ENCODE results near the gene FAM120C. TPM values are rescaled to one million over a fixed set of nuclear protein-coding genes. Genes with fewer than 3 reads are reported as not detected.

Gene FAM120C, protein sequence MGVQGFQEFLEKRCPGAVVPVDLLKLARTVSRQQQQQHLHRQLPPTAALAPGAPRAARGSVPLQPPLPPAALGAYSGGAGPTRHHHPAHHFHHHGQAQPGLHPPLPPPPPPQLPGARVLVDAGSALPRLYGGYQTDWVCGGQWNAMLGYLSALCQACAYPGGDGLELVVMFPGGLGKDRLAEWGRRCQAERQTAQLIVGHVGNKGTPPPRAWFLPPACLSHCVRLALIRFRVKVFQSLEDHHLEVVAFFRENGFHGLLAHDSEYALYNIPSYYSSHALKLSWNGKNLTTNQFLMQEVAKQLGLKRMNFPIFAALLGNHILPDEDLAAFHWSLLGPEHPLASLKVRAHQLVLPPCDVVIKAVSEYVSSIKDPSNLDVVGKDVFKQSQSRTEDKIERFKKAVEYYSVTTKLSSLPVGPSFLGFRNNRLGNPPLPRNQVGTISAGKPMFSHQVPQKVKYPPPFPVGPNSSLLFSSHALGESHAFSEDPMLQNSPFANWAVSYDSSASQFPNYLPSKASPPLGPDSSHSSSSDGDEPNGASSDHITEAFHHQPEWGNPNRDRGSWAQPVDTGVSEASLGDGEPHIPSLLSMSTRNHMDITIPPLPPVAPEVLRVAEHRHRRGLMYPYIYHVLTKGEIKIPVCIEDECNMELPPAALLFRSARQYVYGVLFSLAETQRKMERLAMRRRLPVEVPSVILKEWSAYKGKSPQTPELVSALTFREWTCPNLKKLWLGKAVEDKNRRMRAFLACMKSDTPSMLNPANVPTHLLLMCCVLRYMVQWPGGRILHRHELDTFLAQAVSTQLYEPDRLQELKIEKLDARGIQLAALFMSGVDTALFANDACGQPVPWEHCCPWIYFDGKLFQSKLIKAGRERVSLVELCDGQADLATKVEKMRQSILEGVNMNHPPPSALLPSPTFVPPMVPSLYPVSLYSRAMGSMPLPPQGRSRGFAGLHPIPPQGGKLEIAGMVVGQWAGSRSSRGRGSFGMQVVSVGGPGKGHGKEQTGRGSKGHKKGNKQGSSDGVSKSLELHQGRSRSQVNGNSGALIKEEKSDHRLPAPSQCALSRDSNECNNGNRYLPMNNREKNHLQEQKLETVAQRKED
- total RNA-seq (ENCODE audit: unreplicated experiment), result 7.0 TPM
- long read RNA-seq, partial matches to known transcripts, result 0 of 1 reads
- long read RNA-seq, other reads (novel, unspliced or antisense), result 0 of 1 reads

DNA sequence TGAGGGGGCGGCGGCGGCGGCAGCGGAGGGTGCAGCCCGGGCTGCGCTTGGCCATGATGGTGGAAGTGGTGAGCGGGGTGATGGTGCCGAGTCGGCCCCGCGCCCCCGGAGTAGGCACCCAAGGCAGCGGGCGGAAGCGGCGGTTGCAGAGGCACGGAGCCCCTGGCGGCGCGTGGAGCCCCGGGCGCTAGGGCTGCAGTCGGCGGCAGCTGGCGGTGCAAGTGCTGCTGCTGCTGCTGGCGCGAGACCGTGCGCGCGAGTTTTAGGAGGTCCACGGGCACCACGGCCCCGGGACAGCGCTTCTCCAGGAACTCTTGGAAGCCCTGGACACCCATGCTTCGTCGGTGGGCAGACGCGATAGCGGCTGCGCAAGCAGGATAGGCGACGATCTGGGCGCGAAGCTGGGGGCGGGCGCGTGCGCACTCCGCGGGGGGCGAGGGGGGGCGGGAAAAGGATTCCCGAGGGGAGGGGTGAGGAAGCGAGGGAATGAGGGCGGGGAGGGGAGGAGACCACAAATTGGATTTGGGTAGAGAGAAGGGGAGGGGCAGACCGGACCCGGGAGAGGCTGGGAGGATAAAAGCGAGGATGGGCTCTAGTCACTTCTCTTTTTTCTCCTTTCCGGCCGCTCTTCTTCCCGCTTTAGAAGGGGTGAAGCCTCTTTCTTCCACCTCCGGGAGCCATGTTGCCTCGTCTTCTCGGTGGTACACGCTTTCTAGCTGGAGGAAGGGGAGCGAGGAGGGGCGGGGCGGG, at the start of gene FAM120C:
Gene FAM120C (minus strand): TSS at position 391 of the 750 bp plus-strand sequence. CDS start 56 bp downstream, at position 335.
- Mint-ChIP-seq H3K27ac (ENCODE audit: unreplicated experiment) (peak within 1 kb of the TSS; percentile 44), H3K27me3 (ENCODE audit: unreplicated experiment) (peaks cover 2% of the 10 kb centered on the region), H3K36me3 (ENCODE audit: low read depth, unreplicated experiment) (peaks cover 10% of the 10 kb centered on the region), H3K9me3 (ENCODE audit: unreplicated experiment) (no peaks in the 10 kb centered on the region), H3K4me1 (ENCODE audit: unreplicated experiment) (peaks cover 19% of the 10 kb centered on the region), H3K4me3 (ENCODE audit: unreplicated experiment) (peak within 1 kb of the TSS; percentile 87)
- DNase-seq (ENCODE audit: low spot score), result peak; percentile 44
- TF ChIP-seq, protein P1, sequence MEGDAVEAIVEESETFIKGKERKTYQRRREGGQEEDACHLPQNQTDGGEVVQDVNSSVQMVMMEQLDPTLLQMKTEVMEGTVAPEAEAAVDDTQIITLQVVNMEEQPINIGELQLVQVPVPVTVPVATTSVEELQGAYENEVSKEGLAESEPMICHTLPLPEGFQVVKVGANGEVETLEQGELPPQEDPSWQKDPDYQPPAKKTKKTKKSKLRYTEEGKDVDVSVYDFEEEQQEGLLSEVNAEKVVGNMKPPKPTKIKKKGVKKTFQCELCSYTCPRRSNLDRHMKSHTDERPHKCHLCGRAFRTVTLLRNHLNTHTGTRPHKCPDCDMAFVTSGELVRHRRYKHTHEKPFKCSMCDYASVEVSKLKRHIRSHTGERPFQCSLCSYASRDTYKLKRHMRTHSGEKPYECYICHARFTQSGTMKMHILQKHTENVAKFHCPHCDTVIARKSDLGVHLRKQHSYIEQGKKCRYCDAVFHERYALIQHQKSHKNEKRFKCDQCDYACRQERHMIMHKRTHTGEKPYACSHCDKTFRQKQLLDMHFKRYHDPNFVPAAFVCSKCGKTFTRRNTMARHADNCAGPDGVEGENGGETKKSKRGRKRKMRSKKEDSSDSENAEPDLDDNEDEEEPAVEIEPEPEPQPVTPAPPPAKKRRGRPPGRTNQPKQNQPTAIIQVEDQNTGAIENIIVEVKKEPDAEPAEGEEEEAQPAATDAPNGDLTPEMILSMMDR (IDR thresholded peaks at IDR 0.05; ENCODE audit: unreplicated experiment), result no peak

DNA sequence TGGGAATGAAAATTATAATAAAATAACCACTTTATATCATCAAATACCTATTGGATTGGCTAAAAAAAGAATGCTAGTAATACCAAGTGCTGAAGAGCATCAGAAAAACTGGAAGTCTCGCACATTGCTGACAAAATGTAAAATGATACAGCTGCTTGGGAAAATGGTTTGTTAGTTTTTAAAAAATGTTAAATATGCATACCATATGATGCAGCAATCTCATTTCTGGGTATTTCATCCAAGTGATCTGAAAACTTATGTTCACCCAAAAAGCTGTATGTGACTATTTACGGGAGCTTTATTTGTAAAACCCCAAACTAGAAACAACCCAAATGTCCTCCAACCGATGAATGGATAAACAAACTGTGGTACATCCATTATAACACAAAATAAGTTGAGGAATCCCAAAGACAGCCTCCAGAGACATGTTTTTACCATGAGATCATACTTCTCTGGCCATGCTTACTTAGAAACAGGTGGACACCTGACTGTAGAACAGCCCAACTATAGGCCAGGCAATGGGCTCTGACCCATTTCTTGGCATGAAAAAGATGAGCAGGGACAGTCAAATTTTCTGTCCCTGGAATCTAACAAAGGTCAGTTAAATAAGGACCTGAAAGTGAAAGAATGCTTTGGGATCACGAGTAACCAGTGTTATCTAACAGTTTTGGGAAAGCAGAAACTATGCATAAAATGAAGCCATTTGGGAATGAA, 47.5 kb upstream of the FAM120C start:
- H3K9me3 Mint-ChIP-seq (ENCODE audit: unreplicated experiment), result no peaks in the 10 kb centered on the region
- TF ChIP-seq, protein P1 (IDR thresholded peaks at IDR 0.05; ENCODE audit: unreplicated experiment), result no peak
- no peaks in the 10 kb centered on the region for H3K4me1 Mint-ChIP-seq (ENCODE audit: unreplicated experiment)
- peaks cover 3% of the 10 kb centered on the region for H3K36me3 Mint-ChIP-seq (ENCODE audit: low read depth, unreplicated experiment)
- no peaks in the 10 kb centered on the region for H3K27me3 Mint-ChIP-seq (ENCODE audit: unreplicated experiment)
- H3K4me3 Mint-ChIP-seq (ENCODE audit: unreplicated experiment), result no peak overlapping the region
- DNase-seq (ENCODE audit: low spot score), result no peak
- H3K27ac Mint-ChIP-seq (ENCODE audit: unreplicated experiment), result no peak overlapping the region

DNA sequence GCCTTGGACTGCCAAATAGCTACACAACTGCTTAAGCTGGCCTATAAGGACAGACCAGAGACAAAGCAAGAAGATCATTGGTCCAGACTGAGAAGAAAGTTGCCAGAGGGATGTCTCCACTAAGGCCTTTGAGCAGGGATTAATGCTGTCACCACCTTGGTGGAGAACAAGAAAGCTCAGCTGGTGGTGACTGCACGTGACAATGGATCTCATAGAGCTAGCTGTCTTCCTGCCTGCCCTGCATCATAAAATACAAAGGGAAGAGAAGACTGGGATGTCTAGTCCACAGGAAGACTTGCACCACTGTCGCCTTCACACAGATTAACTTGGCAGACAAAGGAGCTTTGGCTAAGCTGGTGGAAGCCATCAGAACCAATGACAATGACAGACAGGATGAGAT, 40.5 kb upstream of the FAM120C start:
- DNase-seq (ENCODE audit: low spot score), result no peak
- Mint-ChIP-seq H3K9me3 (ENCODE audit: unreplicated experiment) (no peaks in the 10 kb centered on the region), H3K27me3 (ENCODE audit: unreplicated experiment) (no peaks in the 10 kb centered on the region), H3K4me1 (ENCODE audit: unreplicated experiment) (no peaks in the 10 kb centered on the region), H3K4me3 (ENCODE audit: unreplicated experiment) (no peak overlapping the region), H3K36me3 (ENCODE audit: low read depth, unreplicated experiment) (no peaks in the 10 kb centered on the region), H3K27ac (ENCODE audit: unreplicated experiment) (no peak overlapping the region)
- TF ChIP-seq, protein P1 (IDR thresholded peaks at IDR 0.05; ENCODE audit: unreplicated experiment), result no peak

DNA sequence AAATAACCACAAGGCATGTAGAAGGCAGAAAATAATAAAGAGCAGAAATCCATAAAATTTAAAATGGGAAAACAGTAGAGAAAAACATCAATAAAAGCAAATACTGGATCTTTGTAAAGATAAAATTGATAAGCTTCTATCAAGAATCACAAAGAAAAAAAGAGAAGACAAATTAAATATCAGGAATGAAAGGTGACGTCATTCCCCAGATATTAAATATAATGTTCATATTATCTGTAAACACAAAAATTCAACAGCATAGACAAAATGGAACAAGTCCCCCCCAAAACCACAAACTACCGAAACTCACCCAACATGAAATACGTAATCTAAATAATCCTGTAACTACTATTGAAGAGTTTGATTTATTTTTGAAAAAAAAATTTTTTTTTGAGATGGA, 30.5 kb upstream of the FAM120C start:
- no peak for DNase-seq (ENCODE audit: low spot score)

More for the DNA sequence above, 30.5 kb upstream of the FAM120C start:
- H3K27me3 Mint-ChIP-seq (ENCODE audit: unreplicated experiment), result peaks cover 1% of the 10 kb centered on the region
- no peaks in the 10 kb centered on the region for H3K9me3 Mint-ChIP-seq (ENCODE audit: unreplicated experiment)
- no peak overlapping the region for H3K27ac Mint-ChIP-seq (ENCODE audit: unreplicated experiment)
- no peaks in the 10 kb centered on the region for H3K4me1 Mint-ChIP-seq (ENCODE audit: unreplicated experiment)
- H3K36me3 Mint-ChIP-seq (ENCODE audit: low read depth, unreplicated experiment), result no peaks in the 10 kb centered on the region
- no peak overlapping the region for H3K4me3 Mint-ChIP-seq (ENCODE audit: unreplicated experiment)
- TF ChIP-seq, protein P1 (IDR thresholded peaks at IDR 0.05; ENCODE audit: unreplicated experiment), result no peak
